Stomach (tissue), 4 donors: ENCODE measurements around the gene CCBE1.

Source experiments
- POLR2AphosphoS5 ChIP-seq, 3 donors: sonication (generic); formaldehyde crosslinking; IDR thresholded peaks; one replicate each; pipeline ENCODE4 v1.6.1; 2016; ENCODE audit warnings: antibody characterized with exemption in 3 of 3
- TF ChIP-seq, protein P1 (sequence below), 7 experiments: fragments of 450-650 bp in 4 of 7; fragments of 200-600 bp in 3 of 7; sonication (generic) in 3 of 7; IDR thresholded peaks; one replicate each; pipeline ENCODE4 v1.5.1; 2016 to 2019; ENCODE audit warnings: antibody characterized with exemption in 7 of 7, control low read depth in 2 of 7, mild to moderate bottlenecking in 1 of 7

DNA sequence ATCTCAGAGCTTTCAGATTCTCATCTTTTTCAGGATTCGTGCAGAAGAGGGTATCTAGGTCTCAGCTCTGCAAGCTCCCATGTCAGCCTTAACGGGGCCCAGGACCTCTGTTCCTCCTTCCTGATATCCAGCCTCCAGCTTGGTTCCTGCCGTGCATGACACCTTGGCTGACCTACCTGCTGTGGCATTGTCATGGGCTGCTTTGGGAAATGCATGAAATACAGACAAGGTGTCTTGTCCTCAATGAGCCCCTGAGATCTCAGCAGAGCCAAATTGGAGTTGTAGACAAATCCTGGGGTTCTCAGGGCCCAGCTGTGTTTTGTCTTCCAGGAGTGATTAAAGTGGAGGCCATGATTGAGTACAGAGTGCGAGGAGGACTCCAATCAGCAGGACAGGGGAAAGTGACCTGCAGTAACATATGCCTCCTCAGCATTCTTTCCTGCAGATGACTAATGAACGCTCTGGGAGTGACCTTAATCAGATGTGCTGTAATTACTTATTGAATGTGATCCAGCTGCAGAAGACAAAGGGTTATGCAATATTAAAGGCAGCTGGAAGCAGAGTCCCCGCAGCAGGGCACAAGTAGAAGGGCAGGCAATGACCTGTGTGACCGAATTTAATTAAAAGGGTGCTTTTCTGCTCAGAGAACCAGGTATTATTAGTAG, 141.1 kb downstream of the CCBE1 start:
- TF ChIP-seq, protein P1, sequence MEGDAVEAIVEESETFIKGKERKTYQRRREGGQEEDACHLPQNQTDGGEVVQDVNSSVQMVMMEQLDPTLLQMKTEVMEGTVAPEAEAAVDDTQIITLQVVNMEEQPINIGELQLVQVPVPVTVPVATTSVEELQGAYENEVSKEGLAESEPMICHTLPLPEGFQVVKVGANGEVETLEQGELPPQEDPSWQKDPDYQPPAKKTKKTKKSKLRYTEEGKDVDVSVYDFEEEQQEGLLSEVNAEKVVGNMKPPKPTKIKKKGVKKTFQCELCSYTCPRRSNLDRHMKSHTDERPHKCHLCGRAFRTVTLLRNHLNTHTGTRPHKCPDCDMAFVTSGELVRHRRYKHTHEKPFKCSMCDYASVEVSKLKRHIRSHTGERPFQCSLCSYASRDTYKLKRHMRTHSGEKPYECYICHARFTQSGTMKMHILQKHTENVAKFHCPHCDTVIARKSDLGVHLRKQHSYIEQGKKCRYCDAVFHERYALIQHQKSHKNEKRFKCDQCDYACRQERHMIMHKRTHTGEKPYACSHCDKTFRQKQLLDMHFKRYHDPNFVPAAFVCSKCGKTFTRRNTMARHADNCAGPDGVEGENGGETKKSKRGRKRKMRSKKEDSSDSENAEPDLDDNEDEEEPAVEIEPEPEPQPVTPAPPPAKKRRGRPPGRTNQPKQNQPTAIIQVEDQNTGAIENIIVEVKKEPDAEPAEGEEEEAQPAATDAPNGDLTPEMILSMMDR (IDR thresholded peaks at IDR 0.05): no peak
- no peak for TF ChIP-seq POLR2AphosphoS5 (IDR thresholded peaks at IDR 0.05)
